ENCODE results near the gene ARL16.
A peak's percentile ranks its signal among the peaks of the same experiment; 100 is the strongest.

ARL16 gene

GRCh38 chr17:81683584-81684441, at the start of gene ARL16, which contains the start of gene HGS:
ARL16 (minus strand) TSS chr17:81683797; CDS start chr17:81683753, 44 bp downstream.
HGS (plus strand) TSS chr17:81684011; CDS start chr17:81684067, 56 bp downstream.
- peak; percentile 95 for DNase-seq (ENCODE audit: low read depth)

GRCh38 chr17:81727324-81728031, 43.9 kb upstream of the ARL16 start:
- no peak for DNase-seq (ENCODE audit: low read depth)

- DNase-seq (ENCODE audit: low read depth), result no peak
Observed at GRCh38 chr17:81726004-81726403, 42.4 kb upstream of the ARL16 start.

GRCh38 chr17:81725439-81725838, 41.8 kb upstream of the ARL16 start:
- DNase-seq (ENCODE audit: low read depth), result no peak

- DNase-seq (ENCODE audit: low read depth), result no peak
Observed at GRCh38 chr17:81723651-81724209, 40.1 kb upstream of the ARL16 start.

GRCh38 chr17:81722184-81723120, 38.9 kb upstream of the ARL16 start:
- no peak for DNase-seq (ENCODE audit: low read depth)

GRCh38 chr17:81720267-81721071, 36.9 kb upstream of the ARL16 start:
- no peak for DNase-seq (ENCODE audit: low read depth)

- DNase-seq (ENCODE audit: low read depth), result no peak
Observed at GRCh38 chr17:81719410-81720266, 36.0 kb upstream of the ARL16 start.

- no peak for DNase-seq (ENCODE audit: low read depth)
Observed at GRCh38 chr17:81717766-81718089, 34.1 kb upstream of the ARL16 start.

GRCh38 chr17:81717049-81717765, 33.6 kb upstream of the ARL16 start:
- no peak for DNase-seq (ENCODE audit: low read depth)

- no peak for DNase-seq (ENCODE audit: low read depth)
Observed at GRCh38 chr17:81716674-81716996, 33.0 kb upstream of the ARL16 start.

- DNase-seq (ENCODE audit: low read depth), result no peak
Observed at GRCh38 chr17:81715872-81716673, 32.5 kb upstream of the ARL16 start.

- no peak for DNase-seq (ENCODE audit: low read depth)
Observed at GRCh38 chr17:81715107-81715871, 31.7 kb upstream of the ARL16 start.

GRCh38 chr17:81714412-81715106, 31.0 kb upstream of the ARL16 start:
- no peak for DNase-seq (ENCODE audit: low read depth)

GRCh38 chr17:81713556-81714411, 30.2 kb upstream of the ARL16 start:
- DNase-seq (ENCODE audit: low read depth), result no peak

GRCh38 chr17:81713004-81713555, 29.5 kb upstream of the ARL16 start:
- no peak for DNase-seq (ENCODE audit: low read depth)

Measured in stimulated activated CD8-positive, alpha-beta memory T cell treated with anti-CD3 and anti-CD28 coated beads, Interleukin-12 subunit alpha, Interleukin-12 subunit beta, amount 100 ng/mL, for 1 hour (primary cell).